T follicular helper cell (primary cell): ENCODE measurements around the gene CEBPA.
"Not testable (repeated sequence)": the region's sequence is repeated elsewhere in the genome, so short reads cannot be mapped to it uniquely, and the experiment has no call there.

Source experiments
- DNase-seq: peaks from one replicate; pipeline ENCODE4 v3.0.0-alpha.2; 2020; ENCODE audit warnings: low read depth

Gene CEBPA

GRCh38 chr19:33300009-33300893 is 2.1 kb downstream of the CEBPA start:
- DNase-seq, result no peak

DNA sequence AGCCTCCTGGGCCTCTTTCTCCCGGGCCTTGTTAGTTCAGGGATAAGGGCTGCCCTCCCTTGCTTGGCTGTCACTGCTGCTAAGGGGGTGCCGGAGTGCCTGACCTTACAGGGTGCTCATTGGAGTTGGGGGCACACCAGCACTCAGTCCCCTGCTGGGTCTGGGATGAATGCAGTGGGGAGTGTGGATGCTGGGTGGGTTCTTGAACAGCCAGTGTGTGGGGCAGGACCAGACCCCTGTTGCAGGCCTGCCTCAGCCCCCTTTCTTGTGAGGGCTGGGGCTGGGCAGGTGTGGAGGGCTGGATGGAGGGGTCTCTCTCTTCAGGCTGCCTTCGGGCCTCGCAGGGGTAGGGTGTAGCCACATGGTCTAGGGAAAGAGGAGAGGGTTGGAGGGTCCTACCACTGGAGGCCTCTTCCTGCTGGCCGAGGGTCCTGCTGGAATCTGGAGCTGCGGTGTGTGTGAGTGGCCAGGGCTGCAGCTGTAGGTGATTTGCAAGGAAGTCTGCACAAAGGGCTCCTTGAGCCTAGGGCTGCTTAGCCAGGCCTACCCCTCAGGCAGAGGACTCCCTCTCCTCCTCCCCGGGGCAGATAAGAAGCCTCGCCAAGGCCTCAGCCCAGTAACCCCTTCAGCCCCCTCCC is 3.2 kb downstream of the CEBPA start:
- no peak for DNase-seq

GRCh38 chr19:33298146-33298911 is 4.0 kb downstream of the CEBPA start:
- DNase-seq, result no peak

GRCh38 chr19:33297401-33298145 is 4.8 kb downstream of the CEBPA start:
- no peak for DNase-seq

DNA sequence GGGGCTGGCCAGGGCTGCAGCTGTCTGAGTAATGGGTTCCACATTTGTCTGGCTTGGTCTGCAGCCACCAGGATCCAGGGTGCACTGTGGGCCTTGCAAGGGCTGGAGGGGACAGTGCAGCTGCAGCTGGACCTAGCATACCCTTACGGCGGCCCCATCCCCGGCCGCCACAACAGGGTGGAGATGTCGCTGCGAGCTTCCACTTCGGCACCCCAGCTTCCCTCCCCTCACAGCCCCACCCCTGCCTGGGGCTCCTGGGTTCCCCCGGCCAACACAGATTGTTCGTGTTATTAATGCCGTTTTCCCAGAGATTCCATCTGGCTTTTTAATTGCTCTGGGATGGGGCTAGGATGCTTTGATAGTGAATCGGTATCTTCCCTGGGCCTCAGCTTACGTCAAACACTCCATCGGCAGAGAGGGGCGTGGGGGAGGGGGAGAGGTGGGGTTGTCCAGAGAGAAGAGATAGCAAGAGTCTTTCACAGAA is 5.8 kb downstream of the CEBPA start:
- DNase-seq, result no peak

GRCh38 chr19:33295621-33296487 is 6.5 kb downstream of the CEBPA start:
- no peak for DNase-seq

GRCh38 chr19:33295046-33295445 is 7.3 kb downstream of the CEBPA start:
- not testable (repeated sequence) for DNase-seq

- DNase-seq, result no peak
These were observed 8.1 kb downstream of the CEBPA start for GRCh38 chr19:33294058-33294798.

- DNase-seq, result no peak
These were observed 8.9 kb downstream of the CEBPA start for GRCh38 chr19:33293255-33294057.

DNA sequence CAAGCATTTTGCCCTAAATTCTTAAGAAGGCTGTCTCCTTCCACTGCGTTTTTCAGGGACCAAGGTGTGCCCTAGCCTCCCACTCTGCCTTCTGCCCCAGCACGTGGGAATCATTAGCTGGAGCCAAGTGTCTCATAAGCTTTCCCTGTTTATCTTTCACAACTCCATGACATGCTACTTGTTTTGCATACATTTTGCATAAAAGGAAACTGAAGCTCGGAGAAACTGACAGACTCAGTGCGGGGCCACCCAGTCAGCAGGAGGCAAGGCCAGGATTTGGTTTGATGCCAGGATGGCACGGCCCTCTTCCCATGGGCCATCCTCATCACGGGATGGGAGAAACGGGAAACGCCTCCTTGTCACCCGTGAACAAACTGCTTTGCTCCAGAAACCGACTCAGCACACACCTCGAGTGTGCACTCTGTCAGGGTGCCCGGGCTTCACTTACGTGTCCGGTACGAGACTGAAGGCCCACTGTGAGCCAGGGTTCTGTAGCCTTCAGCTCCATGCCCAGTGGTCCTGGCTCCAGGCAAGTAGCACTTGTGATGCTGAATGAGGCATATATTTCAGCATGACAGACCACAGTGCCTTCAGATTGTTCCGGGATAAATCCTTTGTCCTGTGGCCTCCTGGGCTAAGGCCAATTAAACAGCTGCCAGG is 9.6 kb downstream of the CEBPA start:
- no peak for DNase-seq

DNA sequence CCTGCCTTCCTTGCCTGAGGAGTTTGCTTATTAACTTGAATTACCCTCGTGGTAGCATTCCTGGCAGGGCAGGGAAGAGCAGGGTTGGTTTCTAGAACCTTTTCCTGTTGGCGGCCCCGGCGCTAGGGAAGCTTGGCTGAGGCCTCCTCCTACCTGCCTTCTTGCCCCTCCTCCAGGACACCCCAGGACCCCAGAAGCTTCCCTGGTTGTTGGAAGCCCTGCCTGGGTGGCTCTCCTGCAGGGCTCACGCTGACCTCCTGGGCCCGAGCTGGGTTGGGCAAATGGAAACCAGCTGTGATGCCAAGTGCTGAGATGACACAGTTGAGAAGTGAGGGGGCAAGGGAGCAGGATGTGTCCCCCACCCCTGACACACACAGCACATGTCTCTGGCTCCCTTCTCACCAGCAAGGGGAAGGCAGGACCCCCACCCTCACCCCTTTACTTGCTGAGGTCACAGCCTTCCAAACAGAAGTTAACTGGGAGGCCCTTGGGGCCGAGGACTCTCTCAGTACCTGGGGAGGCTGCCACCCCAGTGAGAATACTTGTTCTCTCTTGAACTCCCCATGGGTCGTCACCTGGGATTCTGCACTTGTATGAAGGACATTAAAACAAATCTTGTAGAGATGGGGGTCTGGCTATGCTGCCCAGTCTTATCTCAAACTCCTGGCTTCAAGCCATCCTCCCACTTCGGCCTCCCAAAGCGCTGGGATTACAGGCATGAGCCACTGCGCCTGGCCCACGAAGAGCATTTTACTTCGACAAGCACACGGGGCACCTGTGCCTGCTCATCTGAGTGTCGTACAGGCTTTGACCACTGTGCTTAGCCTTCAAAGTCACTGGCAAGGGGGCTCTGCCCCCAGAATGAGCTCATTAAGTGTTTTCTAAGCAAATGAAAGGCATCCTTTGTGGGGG is 10.5 kb downstream of the CEBPA start:
- DNase-seq, result no peak

DNA sequence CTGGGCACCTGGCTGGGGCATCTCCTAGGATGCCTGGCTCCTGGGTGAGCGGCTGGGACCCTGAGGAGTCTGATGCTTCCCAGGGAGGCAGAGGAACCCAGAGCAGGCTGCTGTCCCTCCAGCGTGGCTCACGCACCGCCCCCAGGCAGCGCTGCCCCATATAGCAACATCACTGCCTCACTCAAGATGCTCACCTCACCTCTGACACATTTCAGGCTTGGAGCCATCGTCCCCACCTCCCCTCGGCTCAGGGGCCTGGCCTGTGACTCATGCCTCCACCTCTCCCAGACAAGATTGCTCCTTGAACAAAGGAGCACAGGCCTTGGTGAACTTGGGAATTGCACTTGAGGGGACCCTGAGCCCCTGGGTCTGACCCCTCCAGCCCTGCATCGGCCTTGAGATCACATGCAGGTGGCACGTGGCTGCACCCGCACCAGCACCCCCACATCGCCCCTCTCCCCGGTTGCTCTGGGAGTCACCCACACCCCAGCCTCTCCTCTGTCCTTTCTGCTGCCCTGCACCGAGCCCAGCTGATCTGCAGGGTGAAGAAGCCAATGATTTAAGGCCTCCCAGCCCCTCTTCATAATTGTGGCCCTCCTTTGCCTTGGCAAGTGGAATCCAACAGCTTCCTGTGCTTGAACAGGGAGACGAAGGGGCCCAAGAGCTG is 11.2 kb downstream of the CEBPA start:
- no peak for DNase-seq

DNA sequence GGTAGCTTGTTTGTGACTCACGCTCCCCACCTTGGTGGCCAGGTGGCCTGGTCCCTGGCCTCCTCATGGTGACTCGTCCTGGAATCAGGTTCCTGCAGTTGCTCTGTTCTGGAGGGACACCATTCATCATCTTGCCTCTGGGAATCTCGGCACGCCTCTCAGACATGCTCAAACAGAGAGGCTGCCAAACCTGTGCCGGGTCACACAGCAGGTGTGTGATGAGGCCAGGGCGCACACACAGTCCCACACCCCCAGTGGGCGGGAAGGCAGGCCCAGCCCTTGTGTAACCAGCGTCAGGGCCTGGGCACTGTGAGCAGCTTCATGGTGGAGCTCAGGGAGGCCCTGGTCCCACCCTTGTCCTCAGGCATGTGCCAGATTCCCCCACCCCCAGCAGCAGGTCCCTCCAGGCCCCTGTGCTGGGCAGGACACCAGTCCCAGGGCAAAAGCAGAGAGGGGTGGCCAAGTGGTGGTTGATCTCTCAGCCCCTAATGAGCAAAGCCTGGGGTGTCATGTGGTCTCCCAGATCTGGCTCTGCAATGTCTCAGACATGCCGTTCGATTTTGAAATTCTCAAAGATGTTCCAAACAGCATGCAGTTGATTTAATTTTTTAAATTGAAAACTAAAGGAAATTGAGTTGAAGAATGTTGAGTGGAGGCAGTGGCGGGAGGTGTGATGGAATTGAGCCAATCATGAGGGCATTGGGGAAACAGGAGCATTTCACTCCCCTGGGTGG is 12.1 kb downstream of the CEBPA start:
- no peak for DNase-seq

DNA sequence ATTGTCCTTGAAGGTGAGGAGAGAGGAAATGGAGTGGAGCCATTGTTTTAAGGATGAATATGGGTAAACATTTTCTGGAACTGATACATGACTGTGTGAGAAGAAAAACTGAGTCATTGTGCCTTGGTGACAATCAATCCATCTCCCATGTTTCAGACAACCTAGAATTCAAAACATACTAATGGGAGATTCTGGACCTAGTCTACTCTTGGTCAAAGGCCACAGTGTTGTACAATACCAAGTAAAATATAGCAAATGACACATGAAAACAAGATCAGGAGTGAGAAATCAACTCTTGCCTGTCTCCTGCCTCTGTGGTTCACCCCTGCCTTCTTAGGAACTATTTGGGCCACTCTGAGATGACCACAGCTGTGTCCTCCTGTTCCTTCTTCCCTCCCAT is 13.1 kb downstream of the CEBPA start:
- no peak for DNase-seq

DNA sequence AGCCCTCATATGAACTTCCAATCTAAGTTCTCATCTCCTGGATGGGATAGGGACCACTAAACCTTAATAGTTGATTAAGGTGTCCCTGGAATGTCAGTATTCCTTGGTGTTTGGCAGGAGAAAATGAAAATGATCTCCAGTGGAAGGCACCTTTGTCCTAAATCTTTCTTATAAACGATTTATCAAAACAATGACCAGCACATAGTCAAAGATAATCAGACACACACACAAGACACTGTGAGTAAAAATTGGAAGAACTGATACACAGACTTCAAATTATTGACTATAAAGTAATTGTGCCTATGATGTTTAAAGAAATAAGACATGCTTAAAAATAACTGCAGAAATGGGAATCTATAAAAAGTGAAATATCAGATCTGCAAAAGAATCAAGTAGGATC is 13.7 kb downstream of the CEBPA start:
- no peak for DNase-seq

- DNase-seq, result no peak
These were observed 14.4 kb downstream of the CEBPA start for GRCh38 chr19:33287927-33288326.
